ENCODE results near the gene TFPT.

TFPT gene

DNA sequence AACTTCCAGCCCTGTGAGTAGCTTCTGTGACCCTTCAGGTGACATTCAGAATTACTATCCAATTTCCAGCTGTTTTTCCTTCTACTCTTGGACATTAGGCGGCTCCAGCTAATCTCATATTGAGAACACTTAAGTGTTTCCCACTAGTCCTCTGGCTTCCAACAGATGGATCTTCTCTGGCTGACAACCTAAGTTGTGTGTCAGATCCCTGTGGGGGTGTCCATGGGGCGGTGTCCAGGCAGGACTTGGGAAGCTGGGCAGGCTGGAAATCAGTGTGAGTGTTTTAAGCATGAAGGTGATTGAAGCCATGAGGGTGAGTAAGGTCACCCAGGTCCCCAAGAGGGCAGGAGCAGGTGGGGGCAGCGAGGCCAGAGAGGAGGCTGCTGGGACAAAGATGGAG, 32.2 kb upstream of the TFPT start:
- TF ChIP-seq EP300 (IDR thresholded peaks at IDR 0.05; ENCODE audit: borderline replicate concordance), result no peak
- TF ChIP-seq TEAD4 (IDR thresholded peaks at IDR 0.05), result no peak
- TF ChIP-seq, protein P1, sequence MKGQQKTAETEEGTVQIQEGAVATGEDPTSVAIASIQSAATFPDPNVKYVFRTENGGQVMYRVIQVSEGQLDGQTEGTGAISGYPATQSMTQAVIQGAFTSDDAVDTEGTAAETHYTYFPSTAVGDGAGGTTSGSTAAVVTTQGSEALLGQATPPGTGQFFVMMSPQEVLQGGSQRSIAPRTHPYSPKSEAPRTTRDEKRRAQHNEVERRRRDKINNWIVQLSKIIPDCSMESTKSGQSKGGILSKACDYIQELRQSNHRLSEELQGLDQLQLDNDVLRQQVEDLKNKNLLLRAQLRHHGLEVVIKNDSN (IDR thresholded peaks at IDR 0.05), result no peak
- no peak for TF ChIP-seq TAF1 (IDR thresholded peaks at IDR 0.05; ENCODE audit: low read depth)
- no peak for TF ChIP-seq YY1 (IDR thresholded peaks at IDR 0.05; ENCODE audit: low read depth)
- TF ChIP-seq NFIC (IDR thresholded peaks at IDR 0.05), result no peak
- TF ChIP-seq CREB1 (IDR thresholded peaks at IDR 0.05; ENCODE audit: low read depth), result no peak
- no peak for TF ChIP-seq RAD21 (IDR thresholded peaks at IDR 0.05; ENCODE audit: low read depth)
- no peak for TF ChIP-seq ZBTB7A (IDR thresholded peaks at IDR 0.05; ENCODE audit: low read depth)
- TF ChIP-seq, protein P2, sequence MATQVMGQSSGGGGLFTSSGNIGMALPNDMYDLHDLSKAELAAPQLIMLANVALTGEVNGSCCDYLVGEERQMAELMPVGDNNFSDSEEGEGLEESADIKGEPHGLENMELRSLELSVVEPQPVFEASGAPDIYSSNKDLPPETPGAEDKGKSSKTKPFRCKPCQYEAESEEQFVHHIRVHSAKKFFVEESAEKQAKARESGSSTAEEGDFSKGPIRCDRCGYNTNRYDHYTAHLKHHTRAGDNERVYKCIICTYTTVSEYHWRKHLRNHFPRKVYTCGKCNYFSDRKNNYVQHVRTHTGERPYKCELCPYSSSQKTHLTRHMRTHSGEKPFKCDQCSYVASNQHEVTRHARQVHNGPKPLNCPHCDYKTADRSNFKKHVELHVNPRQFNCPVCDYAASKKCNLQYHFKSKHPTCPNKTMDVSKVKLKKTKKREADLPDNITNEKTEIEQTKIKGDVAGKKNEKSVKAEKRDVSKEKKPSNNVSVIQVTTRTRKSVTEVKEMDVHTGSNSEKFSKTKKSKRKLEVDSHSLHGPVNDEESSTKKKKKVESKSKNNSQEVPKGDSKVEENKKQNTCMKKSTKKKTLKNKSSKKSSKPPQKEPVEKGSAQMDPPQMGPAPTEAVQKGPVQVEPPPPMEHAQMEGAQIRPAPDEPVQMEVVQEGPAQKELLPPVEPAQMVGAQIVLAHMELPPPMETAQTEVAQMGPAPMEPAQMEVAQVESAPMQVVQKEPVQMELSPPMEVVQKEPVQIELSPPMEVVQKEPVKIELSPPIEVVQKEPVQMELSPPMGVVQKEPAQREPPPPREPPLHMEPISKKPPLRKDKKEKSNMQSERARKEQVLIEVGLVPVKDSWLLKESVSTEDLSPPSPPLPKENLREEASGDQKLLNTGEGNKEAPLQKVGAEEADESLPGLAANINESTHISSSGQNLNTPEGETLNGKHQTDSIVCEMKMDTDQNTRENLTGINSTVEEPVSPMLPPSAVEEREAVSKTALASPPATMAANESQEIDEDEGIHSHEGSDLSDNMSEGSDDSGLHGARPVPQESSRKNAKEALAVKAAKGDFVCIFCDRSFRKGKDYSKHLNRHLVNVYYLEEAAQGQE (IDR thresholded peaks at IDR 0.05; ENCODE audit: low read depth), result no peak
- TF ChIP-seq TCF12 (IDR thresholded peaks at IDR 0.05; ENCODE audit: low read depth), result no peak
- TF ChIP-seq EGR1 (IDR thresholded peaks at IDR 0.05), result no peak
- TF ChIP-seq, protein P3, sequence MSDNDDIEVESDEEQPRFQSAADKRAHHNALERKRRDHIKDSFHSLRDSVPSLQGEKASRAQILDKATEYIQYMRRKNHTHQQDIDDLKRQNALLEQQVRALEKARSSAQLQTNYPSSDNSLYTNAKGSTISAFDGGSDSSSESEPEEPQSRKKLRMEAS (IDR thresholded peaks at IDR 0.05), result no peak
- TF ChIP-seq CEBPB (IDR thresholded peaks at IDR 0.05), result no peak
- no peak for TF ChIP-seq FOXM1 (IDR thresholded peaks at IDR 0.05; ENCODE audit: borderline replicate concordance, low read depth)

DNA sequence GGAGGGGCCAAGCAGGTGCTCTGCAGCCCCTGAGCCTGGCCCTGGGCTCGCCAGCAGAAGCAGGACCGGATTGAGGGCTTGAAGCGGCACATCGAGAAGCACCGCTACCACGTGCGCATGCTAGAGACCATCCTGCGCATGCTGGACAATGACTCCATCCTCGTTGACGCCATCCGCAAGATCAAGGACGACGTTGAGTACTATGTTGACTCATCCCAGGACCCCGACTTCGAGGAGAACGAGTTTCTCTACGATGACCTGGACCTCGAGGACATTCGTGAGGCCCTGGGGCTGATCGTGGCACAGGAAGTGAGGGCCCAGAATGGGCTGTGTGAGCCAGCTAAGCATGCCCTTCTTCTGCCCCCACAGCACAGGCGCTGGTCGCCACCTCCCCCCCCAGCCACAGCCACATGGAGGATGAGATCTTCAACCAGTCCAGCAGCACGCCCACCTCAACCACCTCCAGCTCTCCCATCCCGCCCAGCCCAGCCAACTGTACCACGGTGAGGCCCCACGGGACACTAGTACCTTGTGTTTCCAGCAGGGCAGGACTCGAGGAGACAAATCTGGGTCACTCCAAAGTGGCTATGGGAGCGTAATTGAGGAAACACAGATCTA, 30.2 kb upstream of the TFPT start:
- TF ChIP-seq, protein P2 (IDR thresholded peaks at IDR 0.05; ENCODE audit: low read depth), result no peak
- TF ChIP-seq RAD21 (IDR thresholded peaks at IDR 0.05; ENCODE audit: low read depth) (no peak), FOXM1 (IDR thresholded peaks at IDR 0.05; ENCODE audit: borderline replicate concordance, low read depth) (no peak), CREB1 (IDR thresholded peaks at IDR 0.05; ENCODE audit: low read depth) (no peak), NFIC (IDR thresholded peaks at IDR 0.05) (no peak), CEBPB (IDR thresholded peaks at IDR 0.05) (no peak), EP300 (IDR thresholded peaks at IDR 0.05; ENCODE audit: borderline replicate concordance) (no peak), ZBTB7A (IDR thresholded peaks at IDR 0.05; ENCODE audit: low read depth) (no peak), TCF12 (IDR thresholded peaks at IDR 0.05; ENCODE audit: low read depth) (no peak), EGR1 (IDR thresholded peaks at IDR 0.05) (no peak), TEAD4 (IDR thresholded peaks at IDR 0.05) (no peak)
- TF ChIP-seq, protein P3 (IDR thresholded peaks at IDR 0.05), result no peak
- TF ChIP-seq, protein P1 (IDR thresholded peaks at IDR 0.05), result no peak

DNA sequence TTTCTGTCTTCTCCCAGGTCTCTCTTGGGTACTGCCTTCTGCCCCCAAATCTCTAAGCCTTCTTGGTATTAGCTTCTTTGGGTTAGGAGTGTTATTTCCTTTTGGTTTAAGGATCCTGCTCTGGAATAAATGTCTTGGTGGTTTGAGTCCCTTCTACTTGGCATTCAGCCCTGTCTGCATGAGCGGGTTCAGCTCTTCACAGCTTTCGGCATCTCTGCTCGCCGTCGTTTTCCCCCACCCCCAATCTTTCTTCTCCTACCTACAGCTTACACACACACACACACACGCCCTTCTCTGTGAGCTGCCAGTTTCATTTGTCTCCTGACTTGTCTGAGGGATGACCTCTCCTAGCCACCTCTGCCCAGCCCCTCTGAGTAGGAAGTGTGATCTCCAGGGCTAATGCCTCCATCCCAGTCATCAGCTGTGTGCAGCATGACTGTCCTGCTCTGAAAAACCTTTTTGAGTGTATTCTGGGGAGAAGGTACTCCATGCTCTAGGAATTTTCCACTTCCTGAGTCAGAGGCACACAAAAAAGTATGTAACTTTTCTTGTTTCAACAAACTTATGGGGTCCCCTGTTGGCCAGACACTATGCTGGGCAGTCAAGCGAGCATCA, 26.8 kb upstream of the TFPT start:
- TF ChIP-seq CEBPB (IDR thresholded peaks at IDR 0.05), result no peak
- TF ChIP-seq, protein P2 (IDR thresholded peaks at IDR 0.05; ENCODE audit: low read depth), result no peak
- TF ChIP-seq FOXM1 (IDR thresholded peaks at IDR 0.05; ENCODE audit: borderline replicate concordance, low read depth), result no peak

DNA sequence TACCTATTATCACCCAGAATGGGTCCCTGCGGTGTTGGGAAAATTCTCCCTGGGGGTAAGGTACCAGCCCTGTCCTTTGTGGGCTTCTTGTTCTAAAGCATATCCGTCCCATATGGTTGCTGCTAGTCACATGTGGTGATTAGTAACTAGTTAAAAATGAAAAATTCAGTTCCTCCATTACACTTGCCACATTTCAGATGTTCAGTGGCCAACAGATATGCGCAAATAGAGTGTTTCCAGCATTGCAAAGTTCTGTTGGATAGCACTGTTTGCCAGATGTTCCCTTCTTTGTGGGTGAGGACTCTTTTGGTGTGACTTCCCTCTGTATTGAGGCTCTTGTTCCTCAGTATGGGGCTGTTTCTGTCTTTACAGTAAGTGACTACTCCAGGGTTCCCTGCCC, 25.9 kb upstream of the TFPT start:
- TF ChIP-seq, protein P3 (IDR thresholded peaks at IDR 0.05), result no peak
- TF ChIP-seq CEBPB (IDR thresholded peaks at IDR 0.05) (no peak), YY1 (IDR thresholded peaks at IDR 0.05; ENCODE audit: low read depth) (no peak), EGR1 (IDR thresholded peaks at IDR 0.05) (no peak), CREB1 (IDR thresholded peaks at IDR 0.05; ENCODE audit: low read depth) (no peak), FOXM1 (IDR thresholded peaks at IDR 0.05; ENCODE audit: borderline replicate concordance, low read depth) (no peak), NFIC (IDR thresholded peaks at IDR 0.05) (no peak), TAF1 (IDR thresholded peaks at IDR 0.05; ENCODE audit: low read depth) (no peak), TEAD4 (IDR thresholded peaks at IDR 0.05) (no peak), RAD21 (IDR thresholded peaks at IDR 0.05; ENCODE audit: low read depth) (no peak), TCF12 (IDR thresholded peaks at IDR 0.05; ENCODE audit: low read depth) (no peak), EP300 (IDR thresholded peaks at IDR 0.05; ENCODE audit: borderline replicate concordance) (no peak)
- TF ChIP-seq, protein P1 (IDR thresholded peaks at IDR 0.05), result no peak
- TF ChIP-seq, protein P2 (IDR thresholded peaks at IDR 0.05; ENCODE audit: low read depth), result no peak
